A172 (cell line): ENCODE data around the gene WDR41. TPM values are rescaled to one million over a fixed set of nuclear protein-coding genes. Genes with fewer than 3 reads are reported as not detected.

Experiments used
- DNase-seq: peaks from one replicate; pipeline ENCODE4 v3.0.0-alpha.2; 2015; ENCODE audit warnings: low spot score
- total RNA-seq: library from RNA; depleted of rRNA; stranded (reverse); fragments of >200 nt; shearing (Covaris generic); gene quantifications from 2 replicates; pipeline ENCODE4 v1.2.3, GENCODE V29; 2014

Gene WDR41
- total RNA-seq, 1 experiment from 2014 or later = 155 TPM

GRCh38 chr5:77444356-77444755, 47.8 kb downstream of the WDR41 start:
- DNase-seq = no peak

GRCh38 chr5:77443670-77444069, 48.4 kb downstream of the WDR41 start:
- DNase-seq = no peak

GRCh38 chr5:77438071-77438470, 54.0 kb downstream of the WDR41 start:
- DNase-seq = no peak

GRCh38 chr5:77437194-77437593, 54.9 kb downstream of the WDR41 start:
- no peak for DNase-seq

- DNase-seq = no peak
Measured at GRCh38 chr5:77431719-77432118, 60.4 kb downstream of the WDR41 start.

- peak; percentile 47 for DNase-seq
Measured at GRCh38 chr5:77431286-77431685, 60.8 kb downstream of the WDR41 start.

- peak; percentile 11 for DNase-seq
Measured at GRCh38 chr5:77430726-77431125, 61.4 kb downstream of the WDR41 start.

- DNase-seq = no peak
Measured at GRCh38 chr5:77428526-77428925, 63.6 kb downstream of the WDR41 start.

- DNase-seq = no peak
Measured at GRCh38 chr5:77427998-77428397, 64.1 kb downstream of the WDR41 start.

- DNase-seq = peak; percentile 31
Measured at GRCh38 chr5:77426670-77427069, 65.4 kb downstream of the WDR41 start.

GRCh38 chr5:77425998-77426659, 66.0 kb downstream of the WDR41 start:
- DNase-seq = no peak

- DNase-seq = no peak
Measured at GRCh38 chr5:77425420-77425819, 66.7 kb downstream of the WDR41 start.

- no peak for DNase-seq
Measured at GRCh38 chr5:77424921-77425320, 67.2 kb downstream of the WDR41 start.

- DNase-seq = no peak
Measured at GRCh38 chr5:77423022-77423750, 68.9 kb downstream of the WDR41 start.

GRCh38 chr5:77420940-77421339, 71.2 kb downstream of the WDR41 start:
- no peak for DNase-seq

GRCh38 chr5:77419644-77420582, 72.2 kb downstream of the WDR41 start:
- no peak for DNase-seq

GRCh38 chr5:77418601-77419581, 73.2 kb downstream of the WDR41 start:
- DNase-seq = no peak

- no peak for DNase-seq
Measured at GRCh38 chr5:77418162-77418561, 74.0 kb downstream of the WDR41 start.

- DNase-seq = no peak
Measured at GRCh38 chr5:77413049-77413448, 79.1 kb downstream of the WDR41 start.

- no peak for DNase-seq
Measured at GRCh38 chr5:77409870-77410621, 82.1 kb downstream of the WDR41 start.
